Measurements from ENCODE around the gene LEPROT. TPM values are rescaled to one million over a fixed set of nuclear protein-coding genes. Genes with fewer than 3 reads are reported as not detected.

Gene LEPROT
- total RNA-seq, 1 experiment from 2014 or later, result 25.7 TPM

DNA sequence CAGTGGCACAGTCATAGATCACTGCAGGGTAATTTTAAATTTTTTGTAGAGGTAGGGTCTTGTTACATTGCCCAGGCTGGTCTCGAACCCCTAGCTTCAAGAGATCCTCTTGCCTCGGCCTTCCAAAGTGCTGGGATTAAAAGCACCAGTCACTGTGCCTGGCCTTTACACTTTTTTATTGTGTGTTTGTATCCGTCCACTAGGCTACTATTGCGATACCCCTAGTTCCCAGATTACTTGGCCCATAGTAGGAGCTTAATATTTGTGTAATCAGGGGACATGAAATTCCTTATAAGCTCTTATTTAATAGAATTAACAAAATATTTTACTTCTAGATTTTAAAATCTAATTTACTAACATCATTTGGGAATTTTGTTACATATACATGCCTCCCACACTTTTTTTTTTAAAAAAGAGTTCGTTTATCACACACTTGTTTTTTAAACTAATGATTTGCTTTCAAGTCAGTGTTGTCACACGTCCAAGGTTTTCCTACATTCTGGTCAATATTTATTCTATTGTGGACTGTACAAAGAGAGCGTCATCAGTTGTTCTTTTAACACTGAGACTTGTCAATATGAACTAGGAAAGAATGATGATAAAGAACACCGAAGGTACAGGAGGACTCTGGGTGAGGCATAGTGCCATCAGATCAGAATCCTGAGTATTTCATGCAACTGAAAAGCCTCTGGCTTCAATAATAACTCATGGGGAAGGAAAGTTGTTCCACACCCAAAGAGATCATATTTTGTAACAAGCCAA, 63.7 kb downstream of the LEPROT start:
- Histone ChIP-seq H3K36me3 (ENCODE audit: control insufficient read depth in 1 of 2, insufficient read depth in 2 of 2, low read length in 2 of 2) (no peaks in the 10 kb centered on the region), H3K27ac (ENCODE audit: low read depth, low read length) (no peak overlapping the region), H3K4me1 (ENCODE audit: control insufficient read depth in 1 of 2, insufficient read depth in 2 of 2, low read length in 2 of 2) (no peaks in the 10 kb centered on the region), H3K4me3 (replicated peaks in 1 of 2; ENCODE audit: low read depth in 1 of 2, low read length in 2 of 2) (no peak overlapping the region), H3K9me3 (ENCODE audit: control insufficient read depth in 1 of 2, insufficient read depth in 1 of 2, low read depth in 1 of 2, low read length in 2 of 2) (no peaks in the 10 kb centered on the region), H4K20me1 (ENCODE audit: insufficient read depth) (no peaks in the 10 kb centered on the region), H3K9me2 (ENCODE audit: insufficient read depth) (no peaks in the 10 kb centered on the region), H3K4me2 (ENCODE audit: low read length) (no peak overlapping the region), H3K9ac (ENCODE audit: low read length) (no peak overlapping the region), H3K27me3 (ENCODE audit: insufficient read depth, low read length) (no peaks in the 10 kb centered on the region), H3K79me2 (ENCODE audit: insufficient read depth, low read length) (no peaks in the 10 kb centered on the region), H2AFZ (ENCODE audit: low read depth, low read length, poor library complexity, severe bottlenecking) (no peak overlapping the region)
- DNase-seq (ENCODE audit: low read depth, low spot score), result no peak
- TF ChIP-seq EZH2 (IDR thresholded peaks at IDR 0.05), result no peak
- TF ChIP-seq FOSL1 (IDR thresholded peaks at IDR 0.05; ENCODE audit: low read depth), result no peak
- TF ChIP-seq CBX3 (IDR thresholded peaks at IDR 0.05; ENCODE audit: low read depth), result no peak
- TF ChIP-seq, protein P1, sequence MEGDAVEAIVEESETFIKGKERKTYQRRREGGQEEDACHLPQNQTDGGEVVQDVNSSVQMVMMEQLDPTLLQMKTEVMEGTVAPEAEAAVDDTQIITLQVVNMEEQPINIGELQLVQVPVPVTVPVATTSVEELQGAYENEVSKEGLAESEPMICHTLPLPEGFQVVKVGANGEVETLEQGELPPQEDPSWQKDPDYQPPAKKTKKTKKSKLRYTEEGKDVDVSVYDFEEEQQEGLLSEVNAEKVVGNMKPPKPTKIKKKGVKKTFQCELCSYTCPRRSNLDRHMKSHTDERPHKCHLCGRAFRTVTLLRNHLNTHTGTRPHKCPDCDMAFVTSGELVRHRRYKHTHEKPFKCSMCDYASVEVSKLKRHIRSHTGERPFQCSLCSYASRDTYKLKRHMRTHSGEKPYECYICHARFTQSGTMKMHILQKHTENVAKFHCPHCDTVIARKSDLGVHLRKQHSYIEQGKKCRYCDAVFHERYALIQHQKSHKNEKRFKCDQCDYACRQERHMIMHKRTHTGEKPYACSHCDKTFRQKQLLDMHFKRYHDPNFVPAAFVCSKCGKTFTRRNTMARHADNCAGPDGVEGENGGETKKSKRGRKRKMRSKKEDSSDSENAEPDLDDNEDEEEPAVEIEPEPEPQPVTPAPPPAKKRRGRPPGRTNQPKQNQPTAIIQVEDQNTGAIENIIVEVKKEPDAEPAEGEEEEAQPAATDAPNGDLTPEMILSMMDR (IDR thresholded peaks at IDR 0.05 in 2 of 3, conservative IDR thresholded peaks at IDR 0.05 in 1 of 3; ENCODE audit: borderline replicate concordance in 1 of 3, insufficient read depth in 1 of 3, low read depth in 2 of 3, low read length in 2 of 3), result no peak
- TF ChIP-seq EZH2phosphoT487 (IDR thresholded peaks at IDR 0.05; ENCODE audit: borderline replicate concordance), result no peak
- no peak for TF ChIP-seq SIN3A (IDR thresholded peaks at IDR 0.05; ENCODE audit: low read depth)
- TF ChIP-seq POLR2AphosphoS5 (IDR thresholded peaks at IDR 0.05; ENCODE audit: low read depth, low read length), result no peak
- TF ChIP-seq, protein P2, sequence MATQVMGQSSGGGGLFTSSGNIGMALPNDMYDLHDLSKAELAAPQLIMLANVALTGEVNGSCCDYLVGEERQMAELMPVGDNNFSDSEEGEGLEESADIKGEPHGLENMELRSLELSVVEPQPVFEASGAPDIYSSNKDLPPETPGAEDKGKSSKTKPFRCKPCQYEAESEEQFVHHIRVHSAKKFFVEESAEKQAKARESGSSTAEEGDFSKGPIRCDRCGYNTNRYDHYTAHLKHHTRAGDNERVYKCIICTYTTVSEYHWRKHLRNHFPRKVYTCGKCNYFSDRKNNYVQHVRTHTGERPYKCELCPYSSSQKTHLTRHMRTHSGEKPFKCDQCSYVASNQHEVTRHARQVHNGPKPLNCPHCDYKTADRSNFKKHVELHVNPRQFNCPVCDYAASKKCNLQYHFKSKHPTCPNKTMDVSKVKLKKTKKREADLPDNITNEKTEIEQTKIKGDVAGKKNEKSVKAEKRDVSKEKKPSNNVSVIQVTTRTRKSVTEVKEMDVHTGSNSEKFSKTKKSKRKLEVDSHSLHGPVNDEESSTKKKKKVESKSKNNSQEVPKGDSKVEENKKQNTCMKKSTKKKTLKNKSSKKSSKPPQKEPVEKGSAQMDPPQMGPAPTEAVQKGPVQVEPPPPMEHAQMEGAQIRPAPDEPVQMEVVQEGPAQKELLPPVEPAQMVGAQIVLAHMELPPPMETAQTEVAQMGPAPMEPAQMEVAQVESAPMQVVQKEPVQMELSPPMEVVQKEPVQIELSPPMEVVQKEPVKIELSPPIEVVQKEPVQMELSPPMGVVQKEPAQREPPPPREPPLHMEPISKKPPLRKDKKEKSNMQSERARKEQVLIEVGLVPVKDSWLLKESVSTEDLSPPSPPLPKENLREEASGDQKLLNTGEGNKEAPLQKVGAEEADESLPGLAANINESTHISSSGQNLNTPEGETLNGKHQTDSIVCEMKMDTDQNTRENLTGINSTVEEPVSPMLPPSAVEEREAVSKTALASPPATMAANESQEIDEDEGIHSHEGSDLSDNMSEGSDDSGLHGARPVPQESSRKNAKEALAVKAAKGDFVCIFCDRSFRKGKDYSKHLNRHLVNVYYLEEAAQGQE (IDR thresholded peaks at IDR 0.05; ENCODE audit: low read depth), result no peak
- no peak for TF ChIP-seq ZNF274 (IDR thresholded peaks at IDR 0.05; ENCODE audit: low read depth, low read length)
- TF ChIP-seq, protein P3, sequence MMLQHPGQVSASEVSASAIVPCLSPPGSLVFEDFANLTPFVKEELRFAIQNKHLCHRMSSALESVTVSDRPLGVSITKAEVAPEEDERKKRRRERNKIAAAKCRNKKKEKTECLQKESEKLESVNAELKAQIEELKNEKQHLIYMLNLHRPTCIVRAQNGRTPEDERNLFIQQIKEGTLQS (IDR thresholded peaks at IDR 0.05), result no peak
- TF ChIP-seq POLR2A (IDR thresholded peaks at IDR 0.05; ENCODE audit: borderline replicate concordance, extremely low read depth, insufficient read depth, insufficient read length), result no peak
- no peak for TF ChIP-seq JUND (IDR thresholded peaks at IDR 0.05)
- no peak for TF ChIP-seq RAD21 (IDR thresholded peaks at IDR 0.05; ENCODE audit: low read depth)
- TF ChIP-seq, protein P4, sequence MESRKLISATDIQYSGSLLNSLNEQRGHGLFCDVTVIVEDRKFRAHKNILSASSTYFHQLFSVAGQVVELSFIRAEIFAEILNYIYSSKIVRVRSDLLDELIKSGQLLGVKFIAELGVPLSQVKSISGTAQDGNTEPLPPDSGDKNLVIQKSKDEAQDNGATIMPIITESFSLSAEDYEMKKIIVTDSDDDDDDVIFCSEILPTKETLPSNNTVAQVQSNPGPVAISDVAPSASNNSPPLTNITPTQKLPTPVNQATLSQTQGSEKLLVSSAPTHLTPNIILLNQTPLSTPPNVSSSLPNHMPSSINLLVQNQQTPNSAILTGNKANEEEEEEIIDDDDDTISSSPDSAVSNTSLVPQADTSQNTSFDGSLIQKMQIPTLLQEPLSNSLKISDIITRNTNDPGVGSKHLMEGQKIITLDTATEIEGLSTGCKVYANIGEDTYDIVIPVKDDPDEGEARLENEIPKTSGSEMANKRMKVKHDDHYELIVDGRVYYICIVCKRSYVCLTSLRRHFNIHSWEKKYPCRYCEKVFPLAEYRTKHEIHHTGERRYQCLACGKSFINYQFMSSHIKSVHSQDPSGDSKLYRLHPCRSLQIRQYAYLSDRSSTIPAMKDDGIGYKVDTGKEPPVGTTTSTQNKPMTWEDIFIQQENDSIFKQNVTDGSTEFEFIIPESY (IDR thresholded peaks at IDR 0.05; ENCODE audit: extremely low read depth, insufficient replicate concordance, low read length), result no peak
- TF ChIP-seq ZFX (IDR thresholded peaks at IDR 0.05), result no peak
- no peak for TF ChIP-seq EGR1 (IDR thresholded peaks at IDR 0.05; ENCODE audit: low read depth)
- RAD21 ChIA-PET (ENCODE audit: low non-redundant PET in 1 of 2, low total read pairs in 2 of 2, uncharacterized antibody in 2 of 2, unreplicated experiment in 2 of 2), result no interaction called here
- CTCF ChIA-PET, result no interaction called here
- BruUV-seq (replicated peaks), result no TSS peak
- ATAC-seq, result no peak
- intact Hi-C loops (cut with micrococcal nuclease), result no loop called here
- POLR2A ChIA-PET, result no interaction called here
